Thyroid gland (tissue), 4 donors: ENCODE results near the gene STYX. TPM values are rescaled to one million over a fixed set of nuclear protein-coding genes. Genes with fewer than 3 reads are reported as not detected.
"Not testable (repeated sequence)": the region's sequence is repeated elsewhere in the genome, so short reads cannot be mapped to it uniquely, and the experiment has no call there.

Source experiments
- DNase-seq, 2 donors: peaks; one replicate each; pipeline ENCODE4 v3.0.0-alpha.2; 2019
- H3K27ac ChIP-seq, 3 donors: fragments of 200-600 bp; sonication (generic); 1 replicate in 2 of 3; 2 replicates in 1 of 3; pipeline ENCODE4 v1.5.1; 2016 to 2019; ENCODE audit warnings: mild to moderate bottlenecking in 1 of 3, moderate library complexity in 1 of 3
- H3K27me3 ChIP-seq: fragments of 200-600 bp; sonication (generic); one replicate; pipeline ENCODE4 v1.5.1; 2019
- H3K36me3 ChIP-seq, 2 donors: fragments of 200-600 bp; sonication (generic); one replicate each; pipeline ENCODE4 v1.5.1; 2016 to 2019
- H3K4me1 ChIP-seq, 2 donors: fragments of 200-600 bp; sonication (generic); one replicate each; pipeline ENCODE4 v1.5.1; 2017 to 2019
- H3K4me3 ChIP-seq, 3 donors: fragments of 200-600 bp; sonication (generic); replicated peaks in 1 of 3; 1 replicate in 2 of 3; 2 replicates in 1 of 3; pipeline ENCODE4 v1.5.1; 2016; ENCODE audit warnings: mild to moderate bottlenecking in 1 of 3
- H3K9me3 ChIP-seq: fragments of 200-600 bp; sonication (generic); one replicate; pipeline ENCODE4 v1.5.1; 2017
- POLR2A ChIP-seq, 2 donors: fragments of 450-650 bp; IDR thresholded peaks; one replicate each; pipeline ENCODE4 v1.6.1; 2017; ENCODE audit warnings: antibody characterized with exemption in 2 of 2, mild to moderate bottlenecking in 2 of 2, moderate library complexity in 1 of 2
- WGBS, 2 donors: methylation state at CpG; one replicate each; pipeline ENCODE4 v1.1.5; 2017; 5-methylcytosine and 5-hydroxymethylcytosine counted together
- intact Hi-C: fragments of 100-400 bp; cut with DNase I; formaldehyde crosslinking; loops from one replicate; pipeline ENCODE4 v1.15.1; 2023
- total RNA-seq, 4 donors: library from RNA; depleted of rRNA; stranded (reverse); fragments of >200 nt; gene quantifications; one replicate each; pipeline ENCODE4 v1.2.3, GENCODE V29; 2016
- TF ChIP-seq, protein P1 (sequence below), 6 experiments: fragments of 200-600 bp in 3 of 6; fragments of 450-650 bp in 3 of 6; sonication (generic) in 3 of 6; IDR thresholded peaks; one replicate each; pipeline ENCODE4 v1.5.1; 2016 to 2019; ENCODE audit warnings: antibody characterized with exemption in 6 of 6, mild to moderate bottlenecking in 2 of 6, inconsistent platforms in 1 of 6, moderate library complexity in 1 of 6

The STYX gene
- total RNA-seq, 4 donors from 2014 or later, result 13.7 to 17.1 (median 14.8) TPM

DNA sequence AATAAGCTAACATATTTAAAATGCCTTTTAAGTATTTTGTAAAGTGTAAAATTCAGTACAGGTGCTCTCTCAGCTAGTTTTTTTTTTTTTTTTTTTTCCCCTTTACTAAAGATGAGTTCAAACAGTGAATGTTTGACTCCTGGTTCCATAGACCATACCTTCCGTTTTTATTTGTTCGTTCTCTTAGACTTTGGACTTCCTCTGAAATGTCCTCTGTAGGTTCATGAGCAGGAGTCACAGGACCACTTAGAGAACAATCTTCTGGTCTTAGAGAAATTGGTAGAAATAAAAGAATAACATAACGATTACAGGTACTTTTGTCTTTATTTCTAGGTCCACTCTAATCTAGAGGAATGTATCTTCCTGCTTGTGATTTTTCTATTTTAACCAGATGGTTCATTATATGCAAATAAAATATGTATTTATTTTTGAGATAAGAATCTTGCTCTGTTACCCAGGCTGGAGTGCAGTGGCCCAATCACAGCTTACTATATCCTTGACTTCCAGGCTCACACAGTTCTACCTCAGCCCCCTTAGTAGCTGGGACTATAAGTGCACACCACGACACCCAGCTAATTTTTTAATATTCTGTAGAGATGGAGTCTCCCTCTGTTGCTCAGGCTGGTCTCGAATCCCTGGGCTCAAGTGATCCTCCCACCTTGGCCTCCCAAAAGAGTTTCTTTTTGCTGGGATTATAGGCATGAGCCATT, 25.8 kb downstream of the STYX start:
- no peak for DNase-seq
- intact Hi-C loops, result no loop called here
- Histone ChIP-seq H3K36me3 (peaks cover 8 to 17% of the 10 kb centered on the region in 2 donors), H3K9me3 (no peaks in the 10 kb centered on the region), H3K4me1 (no peaks in the 10 kb centered on the region), H3K27me3 (no peaks in the 10 kb centered on the region), H3K4me3 (no peak overlapping the region), H3K27ac (no peak overlapping the region)
- TF ChIP-seq, protein P1, sequence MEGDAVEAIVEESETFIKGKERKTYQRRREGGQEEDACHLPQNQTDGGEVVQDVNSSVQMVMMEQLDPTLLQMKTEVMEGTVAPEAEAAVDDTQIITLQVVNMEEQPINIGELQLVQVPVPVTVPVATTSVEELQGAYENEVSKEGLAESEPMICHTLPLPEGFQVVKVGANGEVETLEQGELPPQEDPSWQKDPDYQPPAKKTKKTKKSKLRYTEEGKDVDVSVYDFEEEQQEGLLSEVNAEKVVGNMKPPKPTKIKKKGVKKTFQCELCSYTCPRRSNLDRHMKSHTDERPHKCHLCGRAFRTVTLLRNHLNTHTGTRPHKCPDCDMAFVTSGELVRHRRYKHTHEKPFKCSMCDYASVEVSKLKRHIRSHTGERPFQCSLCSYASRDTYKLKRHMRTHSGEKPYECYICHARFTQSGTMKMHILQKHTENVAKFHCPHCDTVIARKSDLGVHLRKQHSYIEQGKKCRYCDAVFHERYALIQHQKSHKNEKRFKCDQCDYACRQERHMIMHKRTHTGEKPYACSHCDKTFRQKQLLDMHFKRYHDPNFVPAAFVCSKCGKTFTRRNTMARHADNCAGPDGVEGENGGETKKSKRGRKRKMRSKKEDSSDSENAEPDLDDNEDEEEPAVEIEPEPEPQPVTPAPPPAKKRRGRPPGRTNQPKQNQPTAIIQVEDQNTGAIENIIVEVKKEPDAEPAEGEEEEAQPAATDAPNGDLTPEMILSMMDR (IDR thresholded peaks at IDR 0.05), result no peak
- TF ChIP-seq POLR2A (IDR thresholded peaks at IDR 0.05), result no peak
- 93 to 94% methylated on average over 5 of the region's 5 CpGs for WGBS, 2 donors

DNA sequence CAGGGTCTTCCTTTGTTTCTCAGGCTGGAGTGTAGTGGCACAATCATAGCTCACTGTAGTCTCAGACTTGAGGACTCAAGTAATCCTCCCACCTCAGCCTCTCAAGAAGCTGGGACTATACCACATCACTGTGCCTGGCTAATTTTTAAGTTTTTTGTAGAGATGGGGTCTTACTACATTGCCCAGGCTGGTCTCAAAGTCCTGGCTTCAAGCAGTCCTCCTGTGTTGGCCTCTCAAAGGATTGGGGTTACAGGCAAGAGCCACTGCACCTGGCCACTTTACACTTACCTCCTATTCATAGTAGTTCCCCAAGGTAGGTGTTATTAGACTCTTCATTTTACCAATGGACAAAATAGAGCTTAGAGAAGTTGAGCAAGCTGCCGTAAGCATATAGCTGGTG, 29.2 kb downstream of the STYX start:
- H3K9me3 ChIP-seq, result no peaks in the 10 kb centered on the region
- intact Hi-C loops, result no loop called here
- no peaks in the 10 kb centered on the region for H3K27me3 ChIP-seq
- H3K4me3 ChIP-seq, result no peak overlapping the region
- peaks cover 3 to 11% of the 10 kb centered on the region in 2 donors for H3K36me3 ChIP-seq
- 97 to 100% methylated on average over 1 of the region's 1 CpG for WGBS, 2 donors
- H3K27ac ChIP-seq, result no peak overlapping the region
- TF ChIP-seq, protein P1 (IDR thresholded peaks at IDR 0.05), result no peak
- no peak for TF ChIP-seq POLR2A (IDR thresholded peaks at IDR 0.05)
- H3K4me1 ChIP-seq, result no peaks in the 10 kb centered on the region
- no peak for DNase-seq

DNA sequence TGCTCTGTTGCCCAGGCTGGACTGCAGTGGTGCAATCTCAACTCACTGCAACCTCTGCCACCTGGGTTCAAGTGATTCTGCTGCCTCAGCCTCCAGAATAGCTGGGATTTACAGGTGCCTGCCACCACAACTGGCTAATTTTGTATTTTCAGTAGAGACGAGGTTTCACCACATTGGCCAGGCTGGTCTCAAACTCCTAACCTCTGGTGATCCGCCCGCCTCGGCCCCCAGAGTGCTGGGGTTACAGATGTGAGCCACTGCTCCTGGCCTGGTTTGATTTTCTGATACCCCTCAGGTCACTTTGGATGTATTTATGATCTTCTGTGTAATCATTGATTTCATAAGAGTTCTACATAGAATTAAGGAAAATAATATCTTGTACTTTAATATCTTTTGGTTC, 33.0 kb downstream of the STYX start:
- H3K4me1 ChIP-seq, H3K27ac ChIP-seq, H3K9me3 ChIP-seq, DNase-seq, intact Hi-C loops, H3K27me3 ChIP-seq, H3K4me3 ChIP-seq: not testable (repeated sequence)
- 98 to 100% methylated on average over 4 of the region's 4 CpGs for WGBS, 2 donors
- peaks cover 3 to 11% of the 10 kb centered on the region in 2 donors for H3K36me3 ChIP-seq

DNA sequence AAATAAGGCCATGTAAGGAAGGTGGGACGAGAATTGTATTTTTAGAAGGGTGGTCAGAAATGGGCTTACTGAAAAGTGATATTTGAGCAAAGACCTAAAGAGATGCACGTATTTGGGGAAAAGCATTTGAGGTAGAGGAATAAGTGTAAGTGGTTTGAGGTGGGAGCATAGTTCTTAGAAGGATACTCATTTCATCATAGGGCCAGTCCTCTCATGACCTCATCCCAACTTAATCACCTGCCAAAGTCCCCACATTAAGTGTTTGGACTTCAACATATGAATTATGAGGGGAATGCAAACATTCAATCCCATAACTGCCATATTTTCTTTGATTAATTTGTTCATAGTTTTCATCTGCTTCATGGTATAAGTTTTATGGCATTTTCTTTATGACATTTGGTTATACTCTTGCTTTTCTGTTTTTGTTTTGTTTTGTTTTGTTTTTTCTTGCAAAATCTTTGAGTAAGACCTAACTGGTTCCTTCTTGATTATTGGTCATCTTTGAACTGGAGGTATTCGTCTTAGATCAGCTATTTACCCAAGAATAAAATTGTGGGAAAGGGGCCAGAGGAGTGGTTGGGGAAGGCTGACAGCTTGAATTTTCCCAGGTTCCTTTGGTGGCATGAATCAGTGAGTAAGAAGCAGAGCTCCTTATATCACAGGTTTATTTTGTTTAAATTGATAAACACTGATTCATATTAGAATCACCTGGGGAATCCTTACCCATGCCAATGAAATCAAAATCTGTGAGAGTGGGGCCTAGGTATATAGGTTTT, 37.3 kb downstream of the STYX start:
- TF ChIP-seq, protein P1 (IDR thresholded peaks at IDR 0.05), result no peak
- TF ChIP-seq POLR2A (IDR thresholded peaks at IDR 0.05), result no peak
- no peaks in the 10 kb centered on the region for H3K4me1 ChIP-seq
- intact Hi-C loops, result no loop called here
- no peaks in the 10 kb centered on the region for H3K27me3 ChIP-seq
- DNase-seq, result no peak
- H3K27ac ChIP-seq, result no peak overlapping the region
- H3K36me3 ChIP-seq, result peaks cover 0 to 7% of the 10 kb centered on the region in 2 donors
- WGBS, 2 donors, result 93 to 97% methylated on average over 3 of the region's 3 CpGs
- H3K9me3 ChIP-seq, result no peaks in the 10 kb centered on the region
- H3K4me3 ChIP-seq, result no peak overlapping the region

DNA sequence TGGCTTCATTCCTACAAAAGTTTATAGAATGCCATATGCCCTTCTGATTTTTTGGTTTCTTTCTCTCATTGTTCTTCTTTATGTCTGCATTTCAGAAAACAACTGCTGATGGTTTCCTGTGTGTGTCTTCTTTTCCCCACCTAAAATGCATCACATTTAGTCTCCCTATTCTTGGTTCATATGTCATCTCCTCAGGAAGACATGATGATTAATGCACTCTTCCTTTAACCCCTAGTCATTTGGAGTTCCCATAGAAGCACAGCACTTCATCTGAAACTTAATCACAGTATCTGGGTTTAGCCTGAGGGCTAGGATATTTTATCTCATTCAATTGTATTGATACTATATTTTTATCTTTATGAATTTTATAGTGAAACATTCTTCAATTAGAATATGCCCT, 39.9 kb downstream of the STYX start:
- Histone ChIP-seq H3K27me3 (no peaks in the 10 kb centered on the region), H3K4me1 (no peaks in the 10 kb centered on the region), H3K36me3 (peaks cover 0 to 7% of the 10 kb centered on the region in 2 donors), H3K27ac (no peak overlapping the region), H3K4me3 (no peak overlapping the region), H3K9me3 (no peaks in the 10 kb centered on the region)
- intact Hi-C loops, result no loop called here
- TF ChIP-seq POLR2A (IDR thresholded peaks at IDR 0.05), result no peak
- TF ChIP-seq, protein P1 (IDR thresholded peaks at IDR 0.05), result no peak
- no peak for DNase-seq
